Raji (cell line): ENCODE data around the gene OSTC.

Source experiments
- POLR2A ChIP-seq: IDR thresholded peaks from 2 replicates; pipeline ENCODE4 v1.6.1; 2011; ENCODE audit warnings: low read depth, low read length, control low read depth; ENCODE audit not compliant: insufficient read depth

Gene OSTC

DNA sequence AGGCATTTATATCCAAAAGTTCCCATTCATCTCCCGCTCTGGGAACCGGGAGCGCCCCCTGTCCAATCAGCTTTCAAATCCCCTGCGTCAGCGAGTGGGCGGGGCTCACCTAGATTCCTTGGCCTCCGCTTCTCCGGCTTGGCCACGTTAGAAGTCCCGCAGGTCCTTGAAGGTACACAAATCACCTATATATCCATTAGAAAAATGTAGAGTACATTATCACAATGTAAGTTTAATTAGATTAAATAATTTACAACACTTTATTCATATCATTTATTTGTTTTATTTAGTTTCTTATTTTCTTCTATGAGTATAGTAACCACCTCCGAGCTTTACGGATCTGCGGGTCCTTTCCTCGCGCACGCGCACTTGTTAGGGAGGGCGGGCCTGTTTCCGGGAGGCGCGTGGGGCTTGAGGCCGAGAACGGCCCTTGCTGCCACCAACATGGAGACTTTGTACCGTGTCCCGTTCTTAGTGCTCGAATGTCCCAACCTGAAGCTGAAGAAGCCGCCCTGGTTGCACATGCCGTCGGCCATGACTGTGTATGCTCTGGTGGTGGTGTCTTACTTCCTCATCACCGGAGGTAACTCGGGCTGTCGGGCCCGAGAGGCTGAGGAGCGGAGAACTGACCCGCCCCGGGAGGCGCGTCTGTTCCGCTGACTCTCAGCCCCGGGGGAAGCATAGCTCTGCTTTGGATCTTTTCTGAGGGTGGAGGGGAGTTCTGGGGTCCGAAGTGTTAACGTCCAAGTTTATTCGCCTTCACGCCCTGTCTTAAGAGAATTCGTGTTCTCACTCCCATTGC, at the start of gene OSTC:
Gene OSTC, plus strand, starts transcription at position 388 of the 802 bp plus-strand sequence. Its CDS starts 57 bp downstream, at position 445.
- peak; percentile 96 for TF ChIP-seq POLR2A

DNA sequence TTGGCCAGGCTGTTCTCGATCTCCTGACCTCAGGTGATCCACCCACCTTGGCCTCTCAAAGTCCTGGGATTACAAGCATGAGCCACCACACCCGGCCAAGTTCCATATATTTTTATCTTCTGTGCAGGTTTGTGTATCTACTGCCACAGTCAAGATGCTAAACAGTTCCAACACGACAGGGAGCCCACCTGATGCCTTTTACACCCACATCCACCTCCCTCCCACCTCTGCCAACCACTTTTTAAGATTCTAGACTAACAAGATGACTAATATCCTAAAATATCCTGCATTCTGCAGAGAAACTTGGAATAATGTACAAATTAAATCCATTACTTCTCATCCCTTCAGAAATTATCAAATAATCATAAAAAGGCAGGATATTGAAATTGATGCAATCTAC, 49.3 kb upstream of the OSTC start:
- TF ChIP-seq POLR2A, result no peak

DNA sequence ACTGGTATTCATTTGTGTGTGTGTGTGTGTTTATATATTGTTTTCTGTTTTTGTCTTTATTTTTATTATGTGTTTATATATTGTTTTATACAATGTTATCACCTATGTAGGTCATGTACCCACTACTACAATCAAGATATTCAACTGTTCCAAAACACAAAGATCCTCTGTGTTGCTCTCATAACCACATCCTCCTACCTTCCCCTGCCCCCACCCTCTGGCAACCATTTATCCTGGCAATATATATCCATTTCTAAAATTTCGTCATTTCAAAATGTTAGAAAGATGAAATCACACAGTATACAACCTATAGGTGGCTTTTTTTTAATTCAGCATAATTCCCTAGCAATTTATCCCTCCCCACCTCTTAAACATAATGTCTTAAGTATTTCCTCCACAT, 48.9 kb upstream of the OSTC start:
- TF ChIP-seq POLR2A, result no peak

DNA sequence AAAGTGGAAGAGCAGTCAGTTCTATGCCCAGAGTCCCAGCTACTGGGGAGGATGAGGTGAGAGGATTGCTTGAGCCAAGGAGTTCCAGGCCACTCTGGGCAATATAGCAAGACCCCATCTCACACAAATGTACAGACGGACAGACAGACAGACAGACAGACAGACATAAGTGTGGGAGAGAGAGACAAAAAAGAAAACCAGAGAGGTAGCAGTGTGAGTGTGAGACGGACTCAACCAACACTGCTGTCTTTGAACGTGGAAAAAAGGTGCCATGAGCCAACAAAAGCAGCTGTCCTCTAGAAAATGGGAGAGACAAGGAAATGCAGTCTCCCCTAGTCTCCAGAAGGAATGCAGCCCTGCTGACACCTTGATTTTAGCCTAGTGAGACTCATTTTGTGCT, 48.2 kb upstream of the OSTC start:
- TF ChIP-seq POLR2A, result no peak

DNA sequence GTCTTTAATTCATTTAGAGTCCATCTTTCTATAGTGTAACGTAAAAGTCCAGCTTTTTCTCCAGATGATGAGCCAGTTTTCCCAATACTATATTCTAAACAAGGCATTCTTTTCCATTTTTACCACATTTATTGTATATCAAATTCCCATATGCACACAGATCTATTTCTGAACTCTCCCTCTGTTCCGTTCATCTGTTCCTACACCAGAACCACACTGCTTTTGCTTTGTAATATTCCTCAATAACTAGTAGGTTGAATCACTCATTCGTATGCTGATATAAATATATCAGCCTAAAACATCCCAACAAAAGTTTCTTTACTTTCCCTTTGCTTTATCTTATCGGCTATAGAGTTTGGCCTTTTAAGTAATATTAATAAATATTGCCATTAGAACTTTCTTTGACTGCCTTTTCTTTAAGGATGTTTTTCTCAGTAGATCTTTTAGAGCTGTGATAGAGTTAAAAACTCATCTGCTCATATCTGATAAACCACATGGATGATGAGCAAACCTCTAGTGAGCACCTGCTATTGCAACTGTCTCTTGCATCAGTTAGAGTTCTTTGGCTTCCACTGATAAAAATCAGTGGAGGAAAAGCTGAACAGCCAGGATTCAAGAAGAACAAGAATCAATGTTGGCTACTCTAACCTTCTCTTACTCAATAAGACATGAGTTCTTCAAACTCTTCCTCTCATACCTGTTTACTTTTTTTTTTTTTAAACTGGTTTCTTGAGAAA, 43.2 kb upstream of the OSTC start:
- no peak for TF ChIP-seq POLR2A

DNA sequence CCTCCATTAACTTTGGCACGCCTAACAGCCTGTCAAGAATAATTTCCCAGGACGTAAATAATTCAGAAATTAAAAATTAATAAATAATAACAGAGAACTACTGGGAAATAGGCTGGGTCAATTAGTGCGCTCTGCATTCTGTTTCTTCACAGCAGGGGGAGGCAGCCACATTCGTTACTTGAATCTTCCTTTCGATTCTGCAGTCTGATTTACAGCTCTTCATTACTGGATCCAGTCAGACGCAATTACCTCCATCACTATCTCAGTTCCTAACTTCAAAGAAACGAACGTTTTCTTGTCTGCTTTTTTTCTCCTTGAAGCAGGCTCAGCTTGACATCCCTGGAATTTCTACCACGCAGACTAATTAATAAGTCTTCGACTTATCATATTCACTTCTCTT, 39.0 kb upstream of the OSTC start:
- no peak for TF ChIP-seq POLR2A

DNA sequence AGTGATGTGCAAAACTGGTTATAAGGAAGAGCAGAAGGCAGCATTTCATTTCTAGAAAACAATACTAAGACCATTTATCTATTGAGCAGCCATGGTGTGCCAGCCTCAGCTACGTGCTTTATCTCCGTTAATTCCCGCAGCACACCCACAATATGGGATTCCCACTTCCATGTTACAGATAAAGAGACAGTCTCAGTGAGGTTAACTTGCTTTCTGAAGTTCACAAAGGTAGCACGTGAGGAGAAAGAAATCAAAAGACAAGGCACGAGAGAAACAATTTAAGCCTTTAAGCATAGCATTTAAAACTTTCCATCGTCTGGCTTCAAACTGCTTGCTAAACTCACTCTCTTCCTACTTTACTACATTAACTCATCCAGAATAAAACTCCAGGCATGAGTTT, 38.0 kb upstream of the OSTC start:
- no peak for TF ChIP-seq POLR2A

DNA sequence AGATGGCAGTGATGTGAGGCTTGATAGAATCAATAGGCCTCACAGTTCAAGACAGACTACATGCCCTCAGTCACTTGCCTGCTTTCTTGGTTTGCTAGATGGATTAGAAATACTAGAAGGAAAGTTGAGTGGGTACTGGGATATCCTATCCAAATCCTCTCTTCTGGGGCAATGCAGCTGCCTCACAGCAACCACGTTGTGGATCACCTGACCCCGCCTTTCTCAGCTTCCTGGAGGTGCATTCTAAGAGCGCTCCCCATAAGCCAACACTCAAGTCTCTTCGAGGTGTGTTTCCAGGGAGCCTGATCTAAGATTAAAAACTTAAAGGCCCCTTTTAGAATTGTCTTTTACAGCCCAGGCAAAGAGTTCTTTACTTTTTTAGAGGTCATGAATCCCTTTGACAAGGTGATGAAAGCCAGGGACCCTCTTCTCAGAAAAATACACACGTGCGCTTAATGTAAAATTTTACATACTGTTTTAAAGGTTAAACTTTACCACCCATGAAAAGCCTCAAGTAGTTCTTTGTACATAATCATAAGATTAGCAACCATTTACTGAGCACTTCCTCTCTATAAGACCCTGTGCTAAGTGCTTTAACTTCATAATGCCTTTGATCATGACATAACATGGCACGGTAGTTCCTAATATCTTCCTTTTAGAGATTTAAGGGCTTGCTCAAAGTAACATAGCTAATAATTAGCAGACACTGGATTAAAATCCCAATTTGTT, 30.9 kb upstream of the OSTC start:
- no peak for TF ChIP-seq POLR2A

DNA sequence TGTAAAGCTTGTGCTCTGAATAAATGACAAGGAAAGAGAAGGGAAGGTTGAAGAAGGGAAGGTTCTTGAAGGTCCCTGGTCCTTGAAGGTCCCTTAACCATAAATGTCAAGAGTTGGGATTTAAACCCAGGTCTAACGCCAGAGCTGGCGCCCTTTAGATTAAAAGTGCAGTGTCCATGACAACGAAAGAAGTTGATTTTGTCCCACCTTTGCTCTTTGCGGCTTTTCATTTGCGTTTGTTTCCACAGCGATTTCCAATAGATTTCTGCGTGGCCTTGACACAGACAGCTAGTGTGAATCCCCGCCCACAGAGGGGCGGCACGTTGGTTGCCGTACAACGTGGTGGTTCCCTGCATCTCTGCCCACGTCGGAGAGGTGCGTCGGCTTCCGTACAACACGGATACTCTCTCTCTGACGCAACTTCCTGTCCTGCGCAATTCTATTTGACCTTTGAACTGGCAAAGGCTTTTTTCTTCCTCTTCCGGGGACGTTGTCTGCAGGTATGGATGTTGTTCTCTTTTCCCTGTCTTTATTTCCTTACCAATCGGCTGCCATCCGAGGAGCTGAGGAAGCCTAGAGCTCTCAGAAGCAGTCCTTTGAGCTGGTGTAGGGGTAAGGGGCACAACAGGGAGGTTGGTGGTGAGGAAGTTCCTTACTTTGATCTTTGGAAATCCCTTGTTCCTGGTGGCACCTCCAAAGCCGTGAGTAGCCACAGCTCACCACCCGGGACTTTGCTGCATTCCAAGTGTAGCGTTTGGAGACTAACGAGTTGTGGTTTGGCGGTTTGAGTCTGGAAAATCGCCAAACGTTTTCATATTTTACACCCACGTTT, 30.1 kb upstream of the OSTC start, which contains the start of gene RPL34:
Gene RPL34, plus strand, starts transcription at position 476 of the 832 bp plus-strand sequence. CDS start 1,384 bp downstream, outside the sequence.
- TF ChIP-seq POLR2A, result peak; percentile 91

DNA sequence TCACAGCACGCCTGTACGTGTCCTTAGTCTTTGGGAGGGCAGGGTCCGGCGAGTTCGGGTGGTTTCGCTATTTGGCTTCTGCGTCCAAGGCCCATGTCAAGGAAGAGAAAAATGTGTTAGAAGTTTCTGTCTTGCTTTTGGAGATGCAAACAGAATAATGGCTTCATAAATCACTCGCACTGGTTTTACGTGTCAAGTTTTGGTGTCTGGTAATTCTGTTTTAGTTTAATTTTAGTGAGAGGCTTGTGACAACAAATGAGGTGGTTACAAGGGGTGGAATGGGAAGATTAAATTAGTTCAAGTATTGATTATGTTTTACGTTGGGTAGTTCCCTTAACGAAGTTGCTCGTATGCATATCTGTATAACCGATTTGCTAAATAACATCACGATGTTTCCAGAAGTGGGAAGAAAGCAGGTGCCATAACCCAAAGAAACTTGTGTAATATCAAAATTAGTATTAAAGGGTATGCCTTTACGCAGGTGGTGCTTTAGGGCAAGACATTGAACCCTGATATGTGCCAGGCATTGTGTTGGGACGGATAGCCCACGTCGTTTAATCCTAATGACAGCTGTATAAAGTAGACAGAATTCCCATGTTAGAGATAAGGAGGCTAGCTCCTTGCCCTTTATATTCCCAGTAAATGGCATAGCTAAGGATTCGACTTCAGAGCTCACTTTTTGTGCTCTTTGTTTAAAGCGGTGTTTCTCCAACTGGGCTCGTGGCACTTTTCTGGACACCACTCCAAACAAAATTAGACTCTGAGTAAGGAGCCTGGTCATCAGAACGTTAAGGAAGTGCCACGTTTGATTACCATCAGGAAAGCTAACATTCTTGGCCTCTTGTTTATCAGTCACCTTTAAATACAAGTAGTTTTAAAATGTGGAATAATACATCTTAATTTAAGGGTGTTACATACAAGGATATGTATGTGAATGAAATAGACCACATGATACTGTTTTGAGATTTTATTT, 29.2 kb upstream of the OSTC start:
- TF ChIP-seq POLR2A, result no peak

DNA sequence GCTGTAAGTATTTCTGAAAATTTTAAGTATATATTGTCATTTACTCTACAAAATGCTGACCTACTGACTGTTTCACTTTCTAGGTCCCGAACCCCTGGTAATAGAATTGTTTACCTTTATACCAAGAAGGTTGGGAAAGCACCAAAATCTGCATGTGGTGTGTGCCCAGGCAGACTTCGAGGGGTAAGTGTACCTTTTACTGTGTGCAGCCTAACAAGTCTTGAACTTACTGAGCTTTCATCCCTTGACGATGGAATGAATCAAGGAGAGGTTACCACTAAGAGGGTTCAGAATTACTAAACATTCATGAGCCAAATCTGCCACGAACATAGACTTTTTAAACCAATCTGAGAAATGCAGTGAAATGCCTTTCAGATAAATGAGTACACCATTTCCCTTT, 28.4 kb upstream of the OSTC start:
- no peak for TF ChIP-seq POLR2A

DNA sequence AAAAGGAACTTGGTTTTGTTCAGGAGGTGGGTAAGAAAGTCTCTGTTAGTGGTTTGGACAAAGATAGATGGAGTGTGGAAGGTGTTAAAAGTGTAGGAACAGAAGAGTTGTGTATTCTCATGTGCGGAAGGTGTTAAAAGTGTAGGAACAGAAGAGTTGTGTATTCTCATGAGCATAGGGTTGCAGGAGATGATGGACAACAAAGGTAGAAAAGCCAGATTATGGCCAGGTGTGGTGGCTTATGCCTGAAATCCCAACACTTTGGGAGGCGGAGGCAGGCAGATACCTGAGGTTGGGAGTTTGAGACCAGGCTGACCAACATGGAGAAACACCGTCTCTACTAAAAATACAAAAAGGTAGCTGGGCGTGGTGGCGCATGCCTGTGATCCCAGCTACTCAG, 27.6 kb upstream of the OSTC start:
- TF ChIP-seq POLR2A, result no peak

DNA sequence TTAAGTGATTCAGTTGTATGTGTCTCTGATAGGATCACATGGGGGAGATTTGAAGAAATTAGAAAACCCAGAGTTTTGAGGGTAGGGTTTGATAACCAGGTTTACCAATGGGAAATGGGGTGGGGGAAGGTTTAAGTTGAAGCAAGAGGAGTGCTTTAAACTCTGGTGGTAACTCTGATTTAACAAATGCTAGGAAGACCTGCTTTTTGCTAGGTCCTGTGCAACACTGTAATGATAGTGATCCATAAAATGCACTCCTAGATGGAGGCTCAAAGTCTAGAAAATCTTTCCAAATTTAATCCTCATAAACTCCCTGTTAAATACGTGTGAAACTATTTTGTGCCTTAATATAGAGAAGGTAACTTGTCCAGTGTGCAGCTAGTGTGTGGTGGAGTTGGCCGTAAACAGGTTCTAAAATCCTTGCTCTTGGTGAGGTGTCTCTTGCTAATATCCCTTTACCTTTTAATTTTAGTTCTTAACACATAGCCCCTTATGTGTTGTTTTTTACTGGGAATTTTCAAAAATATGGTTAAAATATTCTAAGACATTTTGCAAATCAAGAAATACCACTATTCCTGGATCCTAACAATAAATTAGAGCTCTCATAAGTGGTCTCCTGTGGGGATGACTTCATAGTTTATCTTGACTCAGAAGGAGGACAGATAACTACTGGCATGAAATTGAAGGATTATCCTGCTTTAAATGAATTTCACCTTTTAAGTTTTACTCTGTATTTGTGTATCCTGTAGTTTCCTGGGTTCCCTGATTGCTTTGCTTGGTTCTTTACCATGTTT, 25.9 kb upstream of the OSTC start:
- no peak for TF ChIP-seq POLR2A
